A375 (cell line): Measurements from ENCODE around the gene RRAGB. TPM values are rescaled to one million over a fixed set of nuclear protein-coding genes. Genes with fewer than 3 reads are reported as not detected.

Experiments
- total RNA-seq: library from RNA; depleted of rRNA; stranded (reverse); fragments of >200 nt; shearing (Covaris generic); gene quantifications from 2 replicates; pipeline ENCODE4 v1.2.3, GENCODE V29; 2014; rRNA removed

The RRAGB gene
- total RNA-seq, result 8.7 and 17.7 TPM in 2 replicates

GRCh38 chrX:55717521-55718497 lies at the start of gene RRAGB:
Gene RRAGB (plus strand): TSS chrX:55717749. CDS start chrX:55718328, 579 bp downstream.

Other genes with a start within 250 kb of the RRAGB start
- gene USP51, start 227.9 kb upstream of the RRAGB start, total RNA-seq, result 0.05 and 0.26 TPM in 2 replicates
- gene FOXR2, start 94.3 kb upstream of the RRAGB start, total RNA-seq, result 11.8 TPM in 2 replicates